ENCODE data around the gene METTL17. TPM values are rescaled to one million over a fixed set of nuclear protein-coding genes. Genes with fewer than 3 reads are reported as not detected.

The METTL17 gene
- total and polyA plus RNA-seq, 2 of the 13 experiments (the other 11 are each of a cell fraction or from before 2014, with no cell fraction given), result 122 to 199 TPM

GRCh38 chr14:21043974-21044618 is 54.3 kb downstream of the METTL17 start (continued):
- TF ChIP-seq ARID4A (CRISPR knock-in tag; IDR thresholded peaks at IDR 0.05; ENCODE audit: borderline replicate concordance) (peak; percentile 5; the same call in 1 of the 2 replicates), ZBED4 (CRISPR knock-in tag; IDR thresholded peaks at IDR 0.05; ENCODE audit: borderline replicate concordance) (no peak), IRF2 (CRISPR knock-in tag; IDR thresholded peaks at IDR 0.05) (peak; percentile 64), MEF2D (CRISPR knock-in tag; IDR thresholded peaks at IDR 0.05) (0 out of 2 replicates have a peak, but pooled peaks have one; percentile 14), WIZ (CRISPR knock-in tag; IDR thresholded peaks at IDR 0.05) (peak; percentile 96), HNRNPL (IDR thresholded peaks at IDR 0.05; ENCODE audit: low read depth, low read length) (no peak), NR2C2 (CRISPR knock-in tag; IDR thresholded peaks at IDR 0.05; ENCODE audit: borderline replicate concordance) (no peak), MED13 (CRISPR knock-in tag; IDR thresholded peaks at IDR 0.05) (no peak), ZNF432 (CRISPR knock-in tag; IDR thresholded peaks at IDR 0.05; ENCODE audit: borderline replicate concordance) (no peak), ATF2 (CRISPR knock-in tag; IDR thresholded peaks at IDR 0.05) (no peak), ZFP41 (CRISPR knock-in tag; IDR thresholded peaks at IDR 0.05; ENCODE audit: borderline replicate concordance) (no peak), MXD1 (CRISPR knock-in tag; IDR thresholded peaks at IDR 0.05) (no peak), ZNF598 (CRISPR knock-in tag; IDR thresholded peaks at IDR 0.05; ENCODE audit: borderline replicate concordance) (no peak), ZNF788 (CRISPR knock-in tag; IDR thresholded peaks at IDR 0.05; ENCODE audit: borderline replicate concordance) (no peak), FOXA1 (IDR thresholded peaks at IDR 0.05) (no peak), FOXA1 (CRISPR knock-in tag; IDR thresholded peaks at IDR 0.05) (peak; percentile 13; the same call in 1 of the 2 replicates), ADNP (CRISPR knock-in tag; IDR thresholded peaks at IDR 0.05) (peak; percentile 87; the same call in 1 of the 2 replicates), RFX5 (IDR thresholded peaks at IDR 0.05; ENCODE audit: low read depth, low read length) (no peak), TARDBP (CRISPR knock-in tag; IDR thresholded peaks at IDR 0.05) (peak; percentile 68; the same call in 1 of the 2 replicates), TRIM24 (CRISPR knock-in tag; IDR thresholded peaks at IDR 0.05) (peak; percentile 61; the same call in 1 of the 2 replicates)

Measured in HepG2 (cell line).